ENCODE data around the gene CFAP45. TPM values are rescaled to one million over a fixed set of nuclear protein-coding genes. Genes with fewer than 3 reads are reported as not detected.
"Not testable (repeated sequence)": the region's sequence is repeated elsewhere in the genome, so short reads cannot be mapped to it uniquely, and the experiment has no call there.

CFAP45 gene
- polyA plus RNA-seq, 1 donor, result 0.20 TPM

GRCh38 chr1:159906960-159907359, 7.0 kb upstream of the CFAP45 start:
- DNase-seq (ENCODE audit: low read depth), result no peak

DNA sequence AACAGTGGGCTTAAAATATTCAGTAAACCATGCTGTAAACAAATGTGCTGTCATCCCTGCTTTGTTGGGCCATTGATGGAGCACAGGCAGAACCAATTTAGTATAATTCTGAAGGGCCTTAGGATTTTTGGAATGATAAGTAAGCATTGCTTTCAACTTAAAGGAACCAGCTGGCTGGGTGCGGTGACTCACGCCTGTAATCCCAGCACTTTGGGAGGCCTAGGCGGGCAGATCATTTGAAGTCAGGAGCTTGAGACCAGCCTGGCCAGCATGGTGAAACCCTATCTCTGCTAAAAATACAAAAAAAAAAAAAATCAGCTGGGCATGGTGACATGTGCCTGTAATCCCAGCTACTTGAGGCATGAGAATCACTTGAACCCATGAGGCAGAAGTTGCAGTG, 4.1 kb upstream of the CFAP45 start:
- not testable (repeated sequence) for DNase-seq (ENCODE audit: low read depth)

- no peak for DNase-seq (ENCODE audit: low read depth)
These were observed 2.6 kb upstream of the CFAP45 start for GRCh38 chr1:159902541-159902940.

DNA sequence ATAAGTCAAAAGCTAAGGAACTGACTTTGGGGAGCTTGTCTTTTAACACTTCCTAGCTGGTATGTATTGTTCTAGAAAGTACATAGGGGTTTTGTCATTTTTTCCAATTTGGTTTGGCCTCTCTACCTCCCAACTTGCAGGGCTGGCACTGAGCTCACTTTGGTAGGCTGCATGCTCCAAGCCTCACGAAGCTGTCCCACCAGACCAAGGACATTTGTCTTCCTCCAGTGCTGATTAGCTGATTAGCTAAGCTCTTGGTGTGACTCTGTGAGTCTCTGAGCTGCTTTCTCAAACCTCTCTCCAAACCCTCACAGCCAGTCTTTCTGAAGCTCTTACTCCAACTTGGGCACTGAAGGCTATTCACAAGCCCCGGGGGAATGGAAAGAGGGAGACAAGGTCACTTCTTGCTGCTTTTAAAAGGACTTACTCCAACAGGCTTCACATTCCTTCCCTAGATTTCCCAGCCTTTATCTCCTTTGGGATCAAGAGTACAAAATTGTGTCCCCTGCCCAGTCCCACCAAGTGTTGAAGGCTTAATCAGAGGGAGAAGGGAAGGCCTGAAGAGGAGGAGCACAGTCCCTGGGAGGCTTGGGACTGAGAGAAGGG, 893 bp upstream of the CFAP45 start:
- no peak for DNase-seq (ENCODE audit: low read depth)

DNA sequence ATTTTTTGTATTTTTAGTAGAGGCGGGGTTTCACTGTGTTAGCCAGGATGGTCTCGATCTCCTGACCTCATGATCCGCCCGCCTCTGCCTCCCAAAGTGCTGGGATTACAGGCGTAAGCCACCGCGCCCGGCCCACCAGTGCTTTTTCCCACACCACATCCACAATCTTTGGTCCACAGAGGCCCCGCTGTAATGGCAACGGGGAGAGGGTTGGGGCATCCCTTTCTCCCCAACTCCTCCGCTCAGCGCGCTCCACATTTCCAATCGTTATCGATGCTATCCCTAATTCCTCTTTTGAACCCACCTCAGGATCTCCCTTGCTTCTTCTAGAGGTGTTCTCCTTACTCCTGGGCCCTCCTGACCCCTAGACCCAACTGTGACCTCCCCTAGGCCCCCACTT, 331 bp downstream of the CFAP45 start:
- DNase-seq (ENCODE audit: low read depth), result not testable (repeated sequence)

GRCh38 chr1:159898527-159898926, 1.4 kb downstream of the CFAP45 start:
- no peak for DNase-seq (ENCODE audit: low read depth)

DNA sequence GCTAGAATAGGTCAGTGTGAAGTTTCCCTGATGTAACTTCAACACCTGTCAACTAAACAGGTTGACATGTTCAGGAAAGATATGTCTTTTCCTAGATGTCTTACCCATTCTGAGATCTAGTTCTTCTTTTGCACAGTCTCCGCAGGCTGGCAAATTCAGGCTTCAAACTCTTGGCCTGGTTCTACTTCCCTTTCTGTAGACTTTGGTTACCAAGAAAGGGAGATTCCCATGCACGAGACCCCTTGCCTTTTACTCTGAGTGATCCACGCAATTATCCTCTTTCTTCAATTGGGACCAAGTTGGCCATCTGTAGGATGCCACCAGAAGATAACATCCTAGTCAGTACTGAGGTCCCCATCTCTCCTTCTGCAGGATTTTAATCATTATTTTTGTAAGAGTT, 2.0 kb downstream of the CFAP45 start:
- DNase-seq (ENCODE audit: low read depth), result no peak

DNA sequence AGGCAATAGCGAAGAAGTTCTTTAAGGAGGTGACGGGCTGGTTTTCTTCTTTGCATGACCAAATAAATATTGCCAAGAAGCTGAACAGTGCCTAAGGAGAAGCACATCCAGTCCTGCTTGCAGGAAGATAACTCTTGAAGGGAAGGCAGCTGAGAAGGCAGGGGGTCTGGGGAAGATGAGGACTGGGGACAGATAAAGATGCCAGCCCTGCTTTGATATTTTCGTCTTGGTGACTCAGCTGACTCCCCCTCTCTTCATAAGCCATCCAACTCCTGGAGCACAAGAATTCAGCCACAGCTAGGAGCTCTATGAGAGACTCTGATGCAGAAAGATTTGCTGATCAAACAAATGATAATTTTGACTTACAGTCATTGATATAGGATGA, 3.4 kb downstream of the CFAP45 start:
- DNase-seq (ENCODE audit: low read depth), result no peak

DNA sequence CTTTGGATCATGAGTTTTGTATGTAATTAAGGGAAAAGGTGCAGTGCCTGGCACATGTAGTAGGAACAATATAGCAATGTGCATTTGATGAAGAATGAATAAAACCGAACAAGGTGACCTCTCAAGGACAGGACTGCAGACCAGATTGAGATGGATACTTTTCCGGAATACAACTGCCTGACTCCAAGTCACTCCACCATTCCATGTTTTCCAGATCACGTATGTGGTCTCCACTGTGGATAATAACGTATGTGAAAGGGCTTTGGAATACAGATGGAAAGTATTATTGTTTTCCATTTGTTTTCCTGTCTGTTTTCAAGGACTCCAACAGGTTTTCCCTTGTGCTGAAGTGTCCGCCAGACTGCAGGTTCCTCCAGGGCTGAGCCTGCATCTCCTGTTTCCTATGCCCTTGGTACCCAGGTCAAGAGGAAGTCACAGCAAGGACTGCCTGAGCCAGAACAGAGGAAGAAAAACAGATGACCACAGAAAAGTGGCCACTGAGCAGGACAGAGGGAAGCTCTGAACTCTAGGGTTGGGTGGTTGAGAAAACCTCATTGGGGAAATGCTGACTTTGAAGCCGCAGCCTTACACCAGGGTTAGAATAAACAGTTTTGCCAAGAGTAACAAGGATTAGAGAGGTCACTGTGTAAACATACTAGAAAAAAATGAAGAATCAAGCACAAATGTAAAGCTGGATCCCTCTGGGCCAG, 4.0 kb downstream of the CFAP45 start:
- no peak for DNase-seq (ENCODE audit: low read depth)

DNA sequence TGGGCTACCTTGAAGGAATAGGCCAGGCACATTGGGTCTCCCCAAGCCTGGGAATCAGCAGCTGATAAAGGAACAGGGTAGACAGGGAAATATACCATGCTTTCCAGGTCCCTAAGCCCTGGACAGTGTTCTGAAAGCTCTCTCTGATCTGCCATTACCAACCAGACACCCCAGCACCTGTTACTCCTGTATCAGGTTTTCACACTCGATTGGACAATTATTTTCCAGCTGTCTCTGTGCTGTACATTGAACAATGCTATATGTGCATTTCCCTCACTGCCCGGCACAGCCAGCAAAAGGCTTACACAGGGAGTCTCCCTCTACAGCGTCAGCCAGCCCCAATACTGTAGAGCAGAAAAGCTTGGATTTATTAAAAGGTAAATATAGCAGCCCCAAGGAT, 4.7 kb downstream of the CFAP45 start:
- DNase-seq (ENCODE audit: low read depth), result no peak

GRCh38 chr1:159892944-159893343, 7.0 kb downstream of the CFAP45 start:
- DNase-seq (ENCODE audit: low read depth), result no peak

DNA sequence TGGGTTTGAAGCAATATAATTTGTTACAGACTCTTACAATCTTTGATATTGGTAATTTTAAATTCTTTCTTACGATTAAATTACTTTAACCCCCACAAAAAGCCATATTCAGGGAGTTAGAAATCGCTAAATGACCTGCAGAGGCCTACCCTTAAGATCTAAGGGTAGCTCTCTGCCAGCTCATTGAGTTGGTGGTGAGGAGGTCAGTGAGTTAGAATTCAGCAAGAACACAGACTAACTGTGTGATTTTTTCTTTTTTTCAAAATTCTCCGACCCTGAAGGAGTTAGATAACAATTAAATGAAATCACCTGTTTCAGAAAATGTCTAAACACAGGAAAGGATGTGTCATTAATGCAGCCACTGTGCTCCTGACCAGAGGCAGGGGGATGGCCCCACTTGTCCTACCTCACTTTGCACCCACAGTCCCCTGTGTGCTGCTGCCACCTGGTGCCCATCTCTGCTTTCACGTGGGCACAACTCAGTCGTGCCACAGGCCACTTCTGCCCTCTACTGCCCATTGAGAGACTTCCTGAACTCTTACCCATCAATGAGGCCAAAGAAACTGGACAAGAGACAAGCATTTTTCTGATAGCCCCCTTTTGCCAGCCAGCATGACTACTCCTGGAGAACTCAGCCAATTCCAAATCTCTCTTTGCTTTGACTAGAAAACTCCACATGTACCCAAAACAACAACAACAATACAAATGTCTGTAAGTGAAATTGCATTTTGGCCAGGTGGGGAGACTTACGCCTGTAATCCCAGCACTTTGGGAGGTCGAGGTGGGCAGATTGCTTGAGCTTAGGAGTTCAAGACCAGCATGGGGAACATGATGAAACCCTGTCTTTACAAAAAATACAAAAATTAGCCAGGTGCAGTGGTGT, 8.4 kb downstream of the CFAP45 start:
- DNase-seq (ENCODE audit: low read depth), result no peak

- DNase-seq (ENCODE audit: low read depth), result no peak
These were observed 9.6 kb downstream of the CFAP45 start for GRCh38 chr1:159890390-159890789.

- no peak for DNase-seq (ENCODE audit: low read depth)
These were observed 10.1 kb downstream of the CFAP45 start for GRCh38 chr1:159889821-159890252.

- no peak for DNase-seq (ENCODE audit: low read depth)
These were observed 10.8 kb downstream of the CFAP45 start for GRCh38 chr1:159889202-159889601.

DNA sequence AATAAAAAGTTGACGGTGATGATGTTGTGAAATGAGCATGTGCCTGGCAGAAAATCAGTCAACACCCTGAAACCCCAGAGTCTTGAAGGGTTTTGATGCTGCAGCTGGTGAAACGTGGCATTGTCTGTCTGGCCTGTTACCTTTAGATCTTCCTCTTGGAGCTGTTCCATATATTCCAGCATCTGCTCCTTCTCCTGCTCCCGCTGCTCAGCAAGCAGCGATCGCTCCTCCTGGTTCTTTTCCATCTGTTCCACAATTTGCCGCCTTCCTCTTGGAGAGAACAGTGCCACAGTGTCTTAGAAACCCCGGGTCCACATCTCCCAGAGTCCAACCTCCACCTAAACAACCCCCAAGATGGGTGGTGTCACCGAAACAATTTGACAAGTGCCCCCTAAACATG, 15.7 kb downstream of the CFAP45 start:
- DNase-seq (ENCODE audit: low read depth), result no peak

DNA sequence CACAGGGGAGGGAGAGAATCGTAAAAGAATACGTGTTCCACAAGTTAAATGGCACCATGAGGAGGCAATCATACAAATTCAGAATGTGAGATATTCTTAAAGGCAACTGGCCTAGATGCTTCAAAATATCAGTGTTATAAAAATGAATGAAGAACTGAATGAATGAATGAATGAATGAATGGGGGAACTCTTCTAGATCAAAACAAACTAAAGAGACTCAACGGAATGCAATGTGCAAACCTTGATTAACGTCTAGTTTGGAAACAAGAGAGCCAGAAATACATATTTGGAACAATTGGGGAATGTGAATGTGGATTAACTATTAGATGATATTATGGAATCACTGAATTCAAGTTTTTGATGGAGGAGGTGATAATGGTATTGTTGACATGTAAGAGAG, 16.8 kb downstream of the CFAP45 start:
- DNase-seq (ENCODE audit: low read depth), result no peak

DNA sequence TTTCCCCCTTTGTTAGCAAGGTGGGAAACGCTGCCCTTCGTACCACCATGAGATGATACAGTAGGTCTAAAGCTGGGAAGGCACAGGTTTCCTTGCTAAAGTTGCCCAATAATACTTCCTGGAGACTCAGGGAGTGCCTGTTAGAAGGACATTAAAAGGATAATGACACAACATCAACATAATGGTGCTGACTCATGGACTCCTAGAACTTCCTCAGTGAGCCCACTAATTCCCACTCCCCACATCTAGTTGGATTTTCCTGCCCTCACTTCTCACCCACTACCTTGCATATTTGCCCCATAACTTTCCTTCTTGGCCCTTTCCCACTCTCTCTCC, 17.5 kb downstream of the CFAP45 start:
- DNase-seq (ENCODE audit: low read depth), result no peak

DNA sequence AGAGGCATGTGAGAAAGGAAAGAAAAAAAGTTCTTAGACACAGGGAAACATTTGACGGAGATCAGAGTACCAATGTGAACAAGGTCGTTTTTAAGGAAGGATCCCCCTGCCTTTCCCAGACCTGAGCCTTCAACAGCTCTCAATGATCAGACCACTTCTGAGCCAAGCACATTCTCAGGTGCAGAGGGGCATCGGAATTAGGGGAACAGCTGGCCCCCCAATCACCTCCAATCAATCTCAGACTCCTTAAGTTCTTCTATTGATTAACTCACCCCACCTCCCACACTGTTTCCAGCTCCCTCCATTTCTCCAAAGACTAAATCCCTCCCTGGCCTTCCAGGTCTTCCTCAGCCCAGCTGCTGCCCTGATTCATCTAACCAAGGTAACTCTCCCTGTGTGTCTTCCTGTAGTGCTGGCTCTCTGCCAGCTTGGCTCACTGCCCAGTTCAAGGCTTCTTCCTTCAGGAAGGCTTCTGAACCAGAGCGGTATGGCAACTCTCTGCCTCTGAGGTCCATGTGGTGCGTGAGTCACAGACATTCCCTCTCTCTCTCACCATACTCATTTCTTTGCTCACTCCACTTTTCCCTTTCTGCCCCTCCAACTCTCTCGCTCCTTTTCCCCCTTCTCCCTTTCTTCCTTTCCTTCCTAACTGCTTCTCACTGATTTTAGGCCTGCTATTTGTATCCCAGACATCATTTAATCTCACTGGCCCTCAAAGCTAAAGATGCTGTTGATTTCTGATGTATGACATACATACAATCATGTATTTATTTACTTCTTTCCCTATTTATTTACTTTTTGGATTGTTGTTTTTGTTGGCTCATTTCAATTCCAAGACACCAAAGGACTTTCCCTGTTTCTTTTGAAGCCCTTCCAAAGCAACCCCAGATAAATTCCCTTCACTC, 18.1 kb downstream of the CFAP45 start:
- no peak for DNase-seq (ENCODE audit: low read depth)

DNA sequence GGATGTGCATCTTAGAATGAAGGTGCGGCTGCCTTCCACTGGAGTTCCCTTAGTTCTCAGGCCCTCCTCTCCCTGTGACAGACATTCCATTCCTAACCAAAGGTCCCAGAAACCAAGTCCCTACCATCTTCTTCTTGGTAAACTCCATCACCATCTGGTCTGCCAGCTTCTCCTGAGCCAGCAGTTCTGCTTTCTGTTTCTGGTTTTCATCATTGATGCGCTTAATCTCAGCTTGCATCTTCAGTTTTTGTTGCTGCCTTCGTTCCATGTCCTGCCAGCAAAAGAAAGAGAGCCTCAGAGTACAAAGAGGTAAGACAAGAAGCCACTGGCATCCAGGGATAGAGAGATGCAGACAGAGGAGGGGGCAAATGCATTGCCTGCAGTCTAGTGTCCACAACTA, 19.5 kb downstream of the CFAP45 start:
- no peak for DNase-seq (ENCODE audit: low read depth)

DNA sequence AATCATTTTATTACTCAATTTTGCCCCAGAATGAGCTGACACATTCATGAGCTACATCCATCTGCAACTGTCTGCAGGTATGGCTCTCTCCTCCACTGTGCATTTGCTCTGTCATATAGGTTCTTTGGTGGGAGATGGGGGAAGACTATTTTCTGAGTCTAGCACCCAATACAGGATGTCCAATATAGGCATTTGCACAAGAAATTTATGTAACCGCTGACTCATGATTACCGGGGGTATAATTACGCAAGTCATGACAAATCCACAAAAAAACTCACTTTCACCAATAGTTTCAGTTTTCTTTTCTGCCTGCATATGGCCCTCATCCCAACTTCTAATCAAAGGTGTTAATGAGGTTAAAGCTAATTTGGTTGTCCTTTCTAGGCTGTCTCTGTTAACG, 20.0 kb downstream of the CFAP45 start:
- no peak for DNase-seq (ENCODE audit: low read depth)

- no peak for DNase-seq (ENCODE audit: low read depth)
These were observed 20.8 kb downstream of the CFAP45 start for GRCh38 chr1:159879136-159879535.

All from forelimb muscle (tissue), 1 donor.